Endothelial cell of umbilical vein (primary cell): ENCODE data around the gene GGT5. TPM values are rescaled to one million over a fixed set of nuclear protein-coding genes. Genes with fewer than 3 reads are reported as not detected.

Experiments
- BruUV-seq: library from RNA; stranded (reverse); fragments of 400-500 nt; replicated peaks from 2 replicates; lab custom pipeline; 2021; lab: Mats Ljungman, UMichigan
- CTCF ChIA-PET: fragments of 300-600, 350-600 bp; sonication (Branson Sonifier 250); formaldehyde crosslinking; loops from one replicate; lab custom pipeline; 2021; ENCODE audit warnings: antibody characterized with exemption, inconsistent platforms; lab: Charles Lee
- POLR2A ChIA-PET: fragments of 300-600, 350-600 bp; sonication (Branson Sonifier 250); formaldehyde crosslinking; loops from one replicate; lab custom pipeline; 2021; ENCODE audit warnings: antibody characterized with exemption, inconsistent platforms; lab: Charles Lee
- DNase-seq: peaks from one replicate; pipeline ENCODE4 v3.0.0-alpha.2; 2011; ENCODE audit warnings: low read depth, low spot score
- FAIRE-seq: peaks from 2 replicates; lab custom pipeline; 2011; peaks lifted over from hg19 to GRCh38; lab: Jason Lieb, UNC
- H2AFZ ChIP-seq: 2 replicates; pipeline ENCODE4 v1.6.0; 2012; ENCODE audit warnings: low read depth, low read length, control low read depth, inconsistent platforms
- H3K27ac ChIP-seq: 2 replicates; pipeline ENCODE4 v1.5.1; 2011; ENCODE audit warnings: low read depth, mild to moderate bottlenecking, control low read depth, low read length, moderate library complexity; ENCODE audit not compliant: insufficient read depth
- H3K27me3 ChIP-seq, 2 experiments: 2 replicates each; pipeline versions ENCODE4 v1.6.0 to v1.6.1; 2011; ENCODE audit warnings: low read length in 2 of 2, mixed read lengths in 1 of 2; ENCODE audit not compliant: control insufficient read depth in 2 of 2, insufficient read depth in 2 of 2
- H3K36me3 ChIP-seq, 2 experiments: 2 replicates in 1 of 2; 3 replicates in 1 of 2; pipeline ENCODE4 v1.5.1; 2011; ENCODE audit warnings: low read length in 2 of 2, mild to moderate bottlenecking in 1 of 2, moderate library complexity in 1 of 2; ENCODE audit not compliant: control insufficient read depth in 2 of 2, insufficient read depth in 2 of 2; ENCODE audit errors: extremely low read depth in 1 of 2
- H3K4me1 ChIP-seq: 3 replicates; pipeline ENCODE4 v1.5.1; 2011; ENCODE audit warnings: mild to moderate bottlenecking, low read length; ENCODE audit not compliant: control insufficient read depth, insufficient read depth; ENCODE audit errors: extremely low read depth
- H3K4me2 ChIP-seq: 2 replicates; pipeline ENCODE4 v1.6.1; 2011; ENCODE audit warnings: low read length, control low read depth, mixed read lengths; ENCODE audit not compliant: insufficient read depth
- H3K4me3 ChIP-seq, 3 experiments: fragments of 200-600 bp in 1 of 3; sonication (generic), shearing (Covaris generic) in 1 of 3; replicated peaks in 1 of 3; 2 replicates each; pipeline ENCODE4 v1.5.1; 2011 to 2016; ENCODE audit warnings: control low read depth in 3 of 3, low read length in 3 of 3, mild to moderate bottlenecking in 2 of 3, inconsistent platforms in 1 of 3, low read depth in 1 of 3, moderate library complexity in 1 of 3; ENCODE audit not compliant: insufficient read depth in 1 of 3
- H3K79me2 ChIP-seq: 2 replicates; pipeline ENCODE4 v1.6.0; 2012; ENCODE audit warnings: low read length, inconsistent platforms; ENCODE audit not compliant: control insufficient read depth, insufficient read depth
- H3K9ac ChIP-seq: replicated peaks from 2 replicates; pipeline ENCODE3; 2011; ENCODE audit warnings: low read length, control low read depth; ENCODE audit not compliant: insufficient read depth; ENCODE audit errors: extremely low read depth
- H3K9me1 ChIP-seq: replicated peaks from 3 replicates; pipeline ENCODE4 v1.6.0; 2011; ENCODE audit warnings: mild to moderate bottlenecking, low read length; ENCODE audit not compliant: control insufficient read depth, insufficient read depth; ENCODE audit errors: extremely low read depth
- H3K9me3 ChIP-seq: replicated peaks from 2 replicates; pipeline ENCODE4 v1.5.1; 2012; ENCODE audit warnings: low read length, inconsistent platforms; ENCODE audit not compliant: control insufficient read depth, insufficient read depth
- H4K20me1 ChIP-seq: replicated peaks from 2 replicates; pipeline ENCODE3; 2011; ENCODE audit warnings: mild to moderate bottlenecking, low read length; ENCODE audit not compliant: control insufficient read depth, insufficient read depth; ENCODE audit errors: extremely low read depth
- CTCF ChIP-seq, 2 donors: IDR thresholded peaks; 1 replicate in 1 of 2; 2 replicates in 1 of 2; pipeline ENCODE4 v1.5.1; 2011; ENCODE audit warnings: low read length in 2 of 2, mild to moderate bottlenecking in 2 of 2, moderate library complexity in 2 of 2, control low read depth in 1 of 2, inconsistent platforms in 1 of 2, low read depth in 1 of 2; ENCODE audit not compliant: insufficient read depth in 1 of 2; ENCODE audit errors: extremely low read depth in 1 of 2
- EZH2 ChIP-seq: IDR thresholded peaks from 2 replicates; pipeline ENCODE4 v1.6.1; 2012; ENCODE audit warnings: borderline replicate concordance, low read depth, mild to moderate bottlenecking, moderate library complexity, low read length, inconsistent platforms; ENCODE audit not compliant: severe bottlenecking
- FOS ChIP-seq: IDR thresholded peaks from 2 replicates; pipeline ENCODE4 v1.6.1; 2011; ENCODE audit warnings: mild to moderate bottlenecking, low read length, moderate library complexity, borderline replicate concordance; ENCODE audit not compliant: insufficient read depth
- GATA2 ChIP-seq: IDR thresholded peaks from 2 replicates; pipeline ENCODE4 v1.7.0; 2011; ENCODE audit warnings: low read depth, mild to moderate bottlenecking, moderate library complexity, mixed read lengths, low read length; ENCODE audit not compliant: insufficient read length, insufficient read depth
- JUN ChIP-seq: IDR thresholded peaks from 2 replicates; pipeline ENCODE4 v1.6.1; 2011; ENCODE audit warnings: borderline replicate concordance, low read depth; ENCODE audit not compliant: insufficient read length, insufficient read depth
- MAX ChIP-seq: IDR thresholded peaks from 2 replicates; pipeline ENCODE4 v1.6.1; 2011; ENCODE audit not compliant: insufficient read depth, insufficient read length
- MYC ChIP-seq: IDR thresholded peaks from one replicate; pipeline ENCODE4 v1.6.1; 2011; ENCODE audit warnings: mild to moderate bottlenecking, low read depth, low read length
- POLR2A ChIP-seq: IDR thresholded peaks from 2 replicates; pipeline ENCODE4 v1.6.1; 2012; ENCODE audit warnings: low read depth, mild to moderate bottlenecking, control low read depth, low read length
- POLR2AphosphoS5 ChIP-seq: IDR thresholded peaks from 2 replicates; pipeline ENCODE4 v1.6.1; 2012; ENCODE audit warnings: low read depth, mild to moderate bottlenecking, control low read depth, low read length, moderate library complexity; ENCODE audit not compliant: insufficient read depth
- dilution Hi-C: fragments of 300-500 bp; cut with MboI; formaldehyde crosslinking; loops from one replicate; pipeline ENCODE4 v1.15.0; 2019; ENCODE audit warnings: low sequenced_read_pairs; ENCODE audit not compliant: extremely low pct_ligation_motif_present
- intact Hi-C: fragments of 100-400 bp; cut with micrococcal nuclease; formaldehyde crosslinking; loops from one replicate; pipeline ENCODE4 v1.10.0; 2022
- polyA plus RNA-seq, 4 experiments: library from polyadenylated mRNA; depleted of rRNA in 3 of 4; stranded (reverse) in 3 of 4; unstranded in 1 of 4; fragments of >200 nt; gene quantifications; 2 replicates each; pipeline versions ENCODE4 v1.2.1 to v1.2.3, GENCODE V29; 2011 to 2012; ENCODE audit warnings: missing spikeins in 1 of 4
- total RNA-seq: library from RNA; stranded (reverse); gene quantifications from 2 replicates; pipeline ENCODE4 v1.2.3, GENCODE V29; 2021

Gene GGT5
- total and polyA plus RNA-seq, 2 donors (not counting 3 experiments of a cell fraction or from before 2014, with no cell fraction given) = 45.9 to 293 TPM

- H3K36me3 ChIP-seq = no peaks in the 10 kb centered on the region
- no peaks in the 10 kb centered on the region for H3K79me2 ChIP-seq
- no peak overlapping the region for H3K4me3 ChIP-seq
- BruUV-seq = no TSS peak
- H3K27me3 ChIP-seq = no peaks in the 10 kb centered on the region
- H3K4me2 ChIP-seq = no peak overlapping the region
- TF ChIP-seq MAX = no peak
- TF ChIP-seq MYC = no peak
- TF ChIP-seq EZH2 = no peak
- no peak for TF ChIP-seq GATA2
- no peak for TF ChIP-seq CTCF (IDR thresholded peaks at IDR 0.05; ENCODE audit: extremely low read depth in 1 of 2, insufficient read depth in 1 of 2, low read depth in 1 of 2, low read length in 2 of 2)
- no peak for TF ChIP-seq FOS
- TF ChIP-seq JUN = no peak
- no peak for TF ChIP-seq POLR2A
- no peak for TF ChIP-seq POLR2AphosphoS5
- H3K4me1 ChIP-seq = peaks cover 9% of the 10 kb centered on the region
- dilution Hi-C loops = no loop called here
- intact Hi-C loops = loop anchor here (10.0 kb wide), 1 partner anchor 340 kb away; no protein-coding TSS in a partner anchor
- no peak for FAIRE-seq
- H3K9me1 ChIP-seq = no peaks in the 10 kb centered on the region
- no peak overlapping the region for H3K27ac ChIP-seq
- H2AFZ ChIP-seq = no peak overlapping the region
- CTCF ChIA-PET = interaction anchor here (0.9 kb wide), 1 partner anchor 62 kb away, joined by 3 read pairs; no protein-coding TSS in a partner anchor
- no peaks in the 10 kb centered on the region for H3K9me3 ChIP-seq
- DNase-seq = no peak
- no peak overlapping the region for H3K9ac ChIP-seq
- POLR2A ChIA-PET = no interaction called here
- no peaks in the 10 kb centered on the region for H4K20me1 ChIP-seq
Measured at GRCh38 chr22:24185001-24185500, 59.8 kb downstream of the GGT5 start.
